Panc1 (cell line): ENCODE measurements around the gene BTLA. TPM values are rescaled to one million over a fixed set of nuclear protein-coding genes. Genes with fewer than 3 reads are reported as not detected.

Source experiments
- ATAC-seq: fragments of 200-7000 bp; cut with Tn5 transposase; 2 replicates; pipeline ENCODE4 v1.9.1; 2020; ENCODE audit warnings: mild to moderate bottlenecking, moderate library complexity
- BruUV-seq: library from RNA; stranded (reverse); fragments of 400-500 nt; replicated peaks from 2 replicates; lab custom pipeline; 2021; lab: Mats Ljungman, UMichigan
- CTCF ChIA-PET: fragments of 300-600 bp; sonication (Branson Sonifier 250); formaldehyde crosslinking; loops from one replicate; lab custom pipeline; 2022; ENCODE audit warnings: antibody characterized with exemption; lab: Charles Lee
- POLR2A ChIA-PET: fragments of 300-600 bp; sonication (Branson Sonifier 250); formaldehyde crosslinking; loops from one replicate; lab custom pipeline; 2022; ENCODE audit warnings: antibody characterized with exemption; lab: Charles Lee
- DNase-seq: peaks from one replicate; pipeline ENCODE4 v3.0.0-alpha.2; 2010; ENCODE audit warnings: low read depth, low spot score
- H3K27ac ChIP-seq: 2 replicates; pipeline ENCODE4 v1.5.1; 2011; ENCODE audit warnings: mild to moderate bottlenecking, low read length, inconsistent platforms
- H3K27me3 ChIP-seq: fragments of 200-500 bp; sonication (Bioruptor generic); 2 replicates; pipeline ENCODE4 v1.6.0; 2014; ENCODE audit warnings: low read length, inconsistent platforms; ENCODE audit not compliant: control insufficient read depth, insufficient read depth
- H3K36me3 ChIP-seq: fragments of 200-500 bp; sonication (Bioruptor generic); 2 replicates; pipeline ENCODE4 v1.5.1; 2014; ENCODE audit warnings: inconsistent platforms, mild to moderate bottlenecking, low read length, moderate library complexity; ENCODE audit not compliant: control insufficient read depth, insufficient read depth
- H3K4me1 ChIP-seq: 2 replicates; pipeline ENCODE4 v1.5.1; 2011; ENCODE audit warnings: inconsistent platforms, mild to moderate bottlenecking, low read length, moderate library complexity; ENCODE audit not compliant: control insufficient read depth, insufficient read depth
- H3K4me3 ChIP-seq, 2 experiments: 2 replicates each; pipeline ENCODE4 v1.5.1; 2011 to 2012; ENCODE audit warnings: low read depth in 2 of 2, low read length in 2 of 2, mild to moderate bottlenecking in 2 of 2, inconsistent platforms in 1 of 2, moderate library complexity in 1 of 2
- H3K9me3 ChIP-seq: fragments of 200-500 bp; sonication (Bioruptor generic); 2 replicates; pipeline ENCODE4 v1.5.1; 2014; ENCODE audit warnings: low read depth, mild to moderate bottlenecking, inconsistent platforms, low read length, moderate library complexity; ENCODE audit not compliant: control insufficient read depth, insufficient read depth
- CTCF ChIP-seq: fragments of 450-650 bp; IDR thresholded peaks from 2 replicates; pipeline ENCODE4 v1.5.1; 2017; ENCODE audit warnings: mild to moderate bottlenecking
- POLR2AphosphoS5 ChIP-seq: IDR thresholded peaks from 2 replicates; pipeline ENCODE4 v1.6.1; 2012; ENCODE audit warnings: mild to moderate bottlenecking, low read depth, low read length, moderate library complexity
- REST ChIP-seq, 2 experiments: IDR thresholded peaks; 2 replicates each; pipeline ENCODE4 v1.6.1; 2011 to 2012; ENCODE audit warnings: low read depth in 2 of 2, control low read depth in 1 of 2, low read length in 1 of 2, mild to moderate bottlenecking in 1 of 2, moderate library complexity in 1 of 2; ENCODE audit not compliant: insufficient read depth in 1 of 2
- SIN3A ChIP-seq: IDR thresholded peaks from 2 replicates; pipeline ENCODE4 v1.6.1; 2012; ENCODE audit warnings: low read depth, mild to moderate bottlenecking, low read length, moderate library complexity, borderline replicate concordance; ENCODE audit not compliant: insufficient read depth
- TCF7L2 ChIP-seq: IDR thresholded peaks from 2 replicates; pipeline ENCODE4 v1.6.1; 2011; ENCODE audit warnings: mild to moderate bottlenecking, low read depth, low read length, inconsistent platforms
- in situ Hi-C: cut with HindIII; loops from 2 replicates; pipeline ENCODE4 v1.10.0; 2016; ENCODE audit warnings: low sequenced_read_pairs, low pct_unique_long_range_greater_than_20kb
- intact Hi-C: fragments of 100-400 bp; cut with micrococcal nuclease; formaldehyde crosslinking; loops from one replicate; pipeline ENCODE4 v1.10.0; 2022; ENCODE audit not compliant: unreplicated experiment
- total RNA-seq: library from RNA; stranded (reverse); gene quantifications from one replicate; pipeline ENCODE4 v1.2.1, GENCODE V29; 2021; ENCODE audit not compliant: unreplicated experiment

BTLA gene
- total RNA-seq, 1 experiment from 2014 or later, result not detected

GRCh38 chr3:112446343-112446742, 52.9 kb downstream of the BTLA start:
- Histone ChIP-seq H3K9me3 (no peaks in the 10 kb centered on the region), H3K4me3 (no peak overlapping the region), H3K36me3 (no peaks in the 10 kb centered on the region), H3K4me1 (no peaks in the 10 kb centered on the region), H3K27me3 (no peaks in the 10 kb centered on the region), H3K27ac (no peak overlapping the region)
- intact Hi-C loops (no loop called here), in situ Hi-C loops (no loop called here)
- TF ChIP-seq POLR2AphosphoS5 (no peak), REST (IDR thresholded peaks at IDR 0.05; ENCODE audit: insufficient read depth in 1 of 2, low read depth in 2 of 2, low read length in 1 of 2) (no peak), SIN3A (no peak), CTCF (no peak), TCF7L2 (no peak)
- BruUV-seq, result no TSS peak
- no peak for ATAC-seq
- no peak for DNase-seq
- ChIA-PET CTCF (no interaction called here), POLR2A (no interaction called here)

DNA sequence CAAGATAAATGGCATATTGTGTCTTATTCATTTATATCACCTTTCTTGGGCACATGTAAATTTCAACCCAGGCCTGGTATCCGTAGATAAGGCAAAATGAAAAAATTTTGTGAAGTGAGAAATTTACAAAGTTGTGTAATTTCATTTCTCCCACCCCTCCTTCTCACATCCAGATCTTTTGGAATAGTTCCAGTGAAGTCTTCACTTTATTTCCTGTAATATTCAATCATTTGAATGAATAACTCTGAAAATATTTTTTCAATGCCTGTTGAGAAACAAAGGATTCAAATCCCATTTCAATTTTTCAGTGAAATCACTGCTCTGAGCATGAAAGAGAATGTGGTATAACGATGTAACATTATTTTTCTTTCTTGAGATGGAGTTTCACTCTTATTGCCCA, 53.4 kb downstream of the BTLA start:
- Histone ChIP-seq H3K4me1 (no peaks in the 10 kb centered on the region), H3K36me3 (no peaks in the 10 kb centered on the region), H3K4me3 (no peak overlapping the region), H3K27me3 (no peaks in the 10 kb centered on the region), H3K27ac (no peak overlapping the region), H3K9me3 (no peaks in the 10 kb centered on the region)
- intact Hi-C loops (no loop called here), in situ Hi-C loops (no loop called here)
- CTCF ChIA-PET, result no interaction called here
- POLR2A ChIA-PET, result no interaction called here
- no TSS peak for BruUV-seq
- no peak for ATAC-seq
- TF ChIP-seq SIN3A, result no peak
- TF ChIP-seq POLR2AphosphoS5, result no peak
- TF ChIP-seq TCF7L2, result no peak
- TF ChIP-seq REST (IDR thresholded peaks at IDR 0.05; ENCODE audit: insufficient read depth in 1 of 2, low read depth in 2 of 2, low read length in 1 of 2), result no peak
- no peak for DNase-seq
